ENCODE data around the gene SNRPB. TPM values are rescaled to one million over a fixed set of nuclear protein-coding genes. Genes with fewer than 3 reads are reported as not detected.

Gene SNRPB
- total and polyA plus RNA-seq, 2 of the 13 experiments (the other 11 are each of a cell fraction or from before 2014, with no cell fraction given), result 473 to 844 TPM

DNA sequence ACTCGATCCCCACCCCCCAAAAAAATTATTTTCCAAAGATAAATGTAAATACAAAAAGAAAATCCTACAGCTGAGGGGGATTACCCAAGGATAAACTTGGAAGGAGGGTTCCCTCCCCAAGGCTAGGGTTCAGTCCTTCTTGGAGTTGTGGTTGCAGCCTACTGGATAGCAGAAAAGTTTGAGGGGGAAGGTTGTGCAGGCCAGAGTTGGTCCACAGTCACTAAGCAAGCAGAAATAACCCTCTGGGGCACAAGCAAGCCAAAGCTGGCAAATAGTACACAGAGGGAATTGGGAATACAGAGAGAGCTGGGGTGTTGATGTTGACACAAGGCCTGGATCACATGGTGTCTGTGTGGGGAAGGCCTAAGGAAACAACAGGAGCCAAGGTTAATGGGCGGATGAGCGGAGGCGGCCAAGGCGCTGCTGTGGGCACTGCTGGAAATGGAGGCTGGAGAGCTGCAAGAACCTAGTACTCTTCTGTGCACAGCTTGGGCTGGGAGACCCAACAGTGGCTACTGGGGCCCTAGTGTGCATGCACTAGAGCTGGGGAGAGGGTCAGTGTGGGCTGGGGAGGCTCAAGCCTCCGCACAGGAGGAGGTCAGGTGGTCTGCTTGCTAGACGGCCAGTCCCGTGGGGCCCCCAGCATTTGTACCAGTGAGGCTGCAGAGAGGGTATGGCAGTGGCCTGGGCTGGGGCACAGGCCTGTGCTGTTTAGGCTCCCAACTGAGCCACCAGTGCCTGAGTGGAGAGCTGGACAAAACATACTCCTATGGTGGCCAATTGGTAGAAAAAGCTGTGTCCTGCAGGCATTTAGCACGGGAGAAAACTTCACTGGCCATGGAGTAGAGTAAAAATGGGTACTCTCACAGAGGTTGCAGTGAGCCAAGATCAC, 5.5 kb upstream of the SNRPB start (continued):
- TF ChIP-seq, protein P1, sequence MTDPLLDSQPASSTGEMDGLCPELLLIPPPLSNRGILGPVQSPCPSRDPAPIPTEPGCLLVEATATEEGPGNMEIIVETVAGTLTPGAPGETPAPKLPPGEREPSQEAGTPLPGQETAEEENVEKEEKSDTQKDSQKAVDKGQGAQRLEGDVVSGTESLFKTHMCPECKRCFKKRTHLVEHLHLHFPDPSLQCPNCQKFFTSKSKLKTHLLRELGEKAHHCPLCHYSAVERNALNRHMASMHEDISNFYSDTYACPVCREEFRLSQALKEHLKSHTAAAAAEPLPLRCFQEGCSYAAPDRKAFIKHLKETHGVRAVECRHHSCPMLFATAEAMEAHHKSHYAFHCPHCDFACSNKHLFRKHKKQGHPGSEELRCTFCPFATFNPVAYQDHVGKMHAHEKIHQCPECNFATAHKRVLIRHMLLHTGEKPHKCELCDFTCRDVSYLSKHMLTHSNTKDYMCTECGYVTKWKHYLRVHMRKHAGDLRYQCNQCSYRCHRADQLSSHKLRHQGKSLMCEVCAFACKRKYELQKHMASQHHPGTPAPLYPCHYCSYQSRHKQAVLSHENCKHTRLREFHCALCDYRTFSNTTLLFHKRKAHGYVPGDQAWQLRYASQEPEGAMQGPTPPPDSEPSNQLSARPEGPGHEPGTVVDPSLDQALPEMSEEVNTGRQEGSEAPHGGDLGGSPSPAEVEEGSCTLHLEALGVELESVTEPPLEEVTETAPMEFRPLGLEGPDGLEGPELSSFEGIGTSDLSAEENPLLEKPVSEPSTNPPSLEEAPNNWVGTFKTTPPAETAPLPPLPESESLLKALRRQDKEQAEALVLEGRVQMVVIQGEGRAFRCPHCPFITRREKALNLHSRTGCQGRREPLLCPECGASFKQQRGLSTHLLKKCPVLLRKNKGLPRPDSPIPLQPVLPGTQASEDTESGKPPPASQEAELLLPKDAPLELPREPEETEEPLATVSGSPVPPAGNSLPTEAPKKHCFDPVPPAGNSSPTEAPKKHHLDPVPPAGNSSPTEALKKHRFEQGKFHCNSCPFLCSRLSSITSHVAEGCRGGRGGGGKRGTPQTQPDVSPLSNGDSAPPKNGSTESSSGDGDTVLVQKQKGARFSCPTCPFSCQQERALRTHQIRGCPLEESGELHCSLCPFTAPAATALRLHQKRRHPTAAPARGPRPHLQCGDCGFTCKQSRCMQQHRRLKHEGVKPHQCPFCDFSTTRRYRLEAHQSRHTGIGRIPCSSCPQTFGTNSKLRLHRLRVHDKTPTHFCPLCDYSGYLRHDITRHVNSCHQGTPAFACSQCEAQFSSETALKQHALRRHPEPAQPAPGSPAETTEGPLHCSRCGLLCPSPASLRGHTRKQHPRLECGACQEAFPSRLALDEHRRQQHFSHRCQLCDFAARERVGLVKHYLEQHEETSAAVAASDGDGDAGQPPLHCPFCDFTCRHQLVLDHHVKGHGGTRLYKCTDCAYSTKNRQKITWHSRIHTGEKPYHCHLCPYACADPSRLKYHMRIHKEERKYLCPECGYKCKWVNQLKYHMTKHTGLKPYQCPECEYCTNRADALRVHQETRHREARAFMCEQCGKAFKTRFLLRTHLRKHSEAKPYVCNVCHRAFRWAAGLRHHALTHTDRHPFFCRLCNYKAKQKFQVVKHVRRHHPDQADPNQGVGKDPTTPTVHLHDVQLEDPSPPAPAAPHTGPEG (CRISPR knock-in tag; IDR thresholded peaks at IDR 0.05), result peak; percentile 61; the same call in 1 of the 2 replicates
- 0 out of 2 replicates have a peak, but pooled peaks have one; percentile 32 for TF ChIP-seq LCORL (IDR thresholded peaks at IDR 0.05)
- peak; percentile 93 for TF ChIP-seq LCORL (CRISPR knock-in tag; IDR thresholded peaks at IDR 0.05)
- peak; percentile 11; the same call in 1 of the 2 replicates for TF ChIP-seq ZBTB21 (CRISPR knock-in tag; IDR thresholded peaks at IDR 0.05)
- TF ChIP-seq, protein P2, sequence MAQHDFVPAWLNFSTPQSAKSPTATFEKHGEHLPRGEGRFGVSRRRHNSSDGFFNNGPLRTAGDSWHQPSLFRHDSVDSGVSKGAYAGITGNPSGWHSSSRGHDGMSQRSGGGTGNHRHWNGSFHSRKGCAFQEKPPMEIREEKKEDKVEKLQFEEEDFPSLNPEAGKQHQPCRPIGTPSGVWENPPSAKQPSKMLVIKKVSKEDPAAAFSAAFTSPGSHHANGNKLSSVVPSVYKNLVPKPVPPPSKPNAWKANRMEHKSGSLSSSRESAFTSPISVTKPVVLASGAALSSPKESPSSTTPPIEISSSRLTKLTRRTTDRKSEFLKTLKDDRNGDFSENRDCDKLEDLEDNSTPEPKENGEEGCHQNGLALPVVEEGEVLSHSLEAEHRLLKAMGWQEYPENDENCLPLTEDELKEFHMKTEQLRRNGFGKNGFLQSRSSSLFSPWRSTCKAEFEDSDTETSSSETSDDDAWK (CRISPR knock-in tag; IDR thresholded peaks at IDR 0.05), result no peak
- TF ChIP-seq HHEX (CRISPR knock-in tag; IDR thresholded peaks at IDR 0.05), result no peak
- TF ChIP-seq MIER2 (CRISPR knock-in tag; IDR thresholded peaks at IDR 0.05), result peak; percentile 33; the same call in 1 of the 2 replicates
- peak; percentile 88 for TF ChIP-seq FOXA1 (IDR thresholded peaks at IDR 0.05)
- peak; percentile 100 for TF ChIP-seq FOXA1 (CRISPR knock-in tag; IDR thresholded peaks at IDR 0.05)
- TF ChIP-seq ZNF7 (CRISPR knock-in tag; IDR thresholded peaks at IDR 0.05), result peak; percentile 60; the same call in 1 of the 2 replicates
- 0 out of 2 replicates have a peak, but pooled peaks have one; percentile 84 for TF ChIP-seq ZNF337 (CRISPR knock-in tag; IDR thresholded peaks at IDR 0.05; ENCODE audit: borderline replicate concordance, low read depth)
- peak; percentile 75; the same call in 1 of the 2 replicates for TF ChIP-seq FOXC1 (CRISPR knock-in tag; IDR thresholded peaks at IDR 0.05; ENCODE audit: borderline replicate concordance)
- TF ChIP-seq ZNF563 (CRISPR knock-in tag; IDR thresholded peaks at IDR 0.05), result no peak; the same call in 1 of the 2 replicates
- TF ChIP-seq, protein P3, sequence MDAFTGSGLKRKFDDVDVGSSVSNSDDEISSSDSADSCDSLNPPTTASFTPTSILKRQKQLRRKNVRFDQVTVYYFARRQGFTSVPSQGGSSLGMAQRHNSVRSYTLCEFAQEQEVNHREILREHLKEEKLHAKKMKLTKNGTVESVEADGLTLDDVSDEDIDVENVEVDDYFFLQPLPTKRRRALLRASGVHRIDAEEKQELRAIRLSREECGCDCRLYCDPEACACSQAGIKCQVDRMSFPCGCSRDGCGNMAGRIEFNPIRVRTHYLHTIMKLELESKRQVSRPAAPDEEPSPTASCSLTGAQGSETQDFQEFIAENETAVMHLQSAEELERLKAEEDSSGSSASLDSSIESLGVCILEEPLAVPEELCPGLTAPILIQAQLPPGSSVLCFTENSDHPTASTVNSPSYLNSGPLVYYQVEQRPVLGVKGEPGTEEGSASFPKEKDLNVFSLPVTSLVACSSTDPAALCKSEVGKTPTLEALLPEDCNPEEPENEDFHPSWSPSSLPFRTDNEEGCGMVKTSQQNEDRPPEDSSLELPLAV (CRISPR knock-in tag; conservative IDR thresholded peaks at IDR 0.05; ENCODE audit: low read depth), result no peak
- TF ChIP-seq PHF20 (CRISPR knock-in tag; IDR thresholded peaks at IDR 0.05), result peak; percentile 59
- TF ChIP-seq ZNF703 (CRISPR knock-in tag; IDR thresholded peaks at IDR 0.05; ENCODE audit: borderline replicate concordance), result no peak
- TF ChIP-seq MAFF (IDR thresholded peaks at IDR 0.05; ENCODE audit: low read depth, low read length), result no peak
- 0 out of 2 replicates have a peak, but pooled peaks have one; percentile 88 for TF ChIP-seq ZNF136 (CRISPR knock-in tag; IDR thresholded peaks at IDR 0.05; ENCODE audit: low read depth)
- no peak; the same call in 1 of the 2 replicates for TF ChIP-seq GTF3A (CRISPR knock-in tag; conservative IDR thresholded peaks at IDR 0.05)
